DOHH2 (cell line): ENCODE measurements around the gene MIS12.

Experiments used
- CTCF ChIP-seq: fragments of 200-600 bp; sonication (generic); IDR thresholded peaks from one replicate; pipeline ENCODE4 v1.5.1; 2014; ENCODE audit warnings: antibody characterized with exemption, mild to moderate bottlenecking, low read depth, low read length; ENCODE audit not compliant: poor library complexity, severe bottlenecking
- EZH2phosphoT487 ChIP-seq: fragments of 200-600 bp; sonication (generic); IDR thresholded peaks from 2 replicates; pipeline ENCODE4 v1.6.1; 2017; ENCODE audit warnings: borderline replicate concordance, mild to moderate bottlenecking, antibody characterized with exemption, low read length, moderate library complexity, mixed read lengths

GRCh38 chr17:5492970-5493369 lies 6.6 kb downstream of the MIS12 start:
- TF ChIP-seq CTCF (no peak), EZH2phosphoT487 (no peak)
